Neuronal stem cell (in vitro differentiated cells): ENCODE data around the gene PPP1R14B.
A peak's percentile ranks its signal among the peaks of the same experiment; 100 is the strongest.
"Not testable (repeated sequence)": the region's sequence is repeated elsewhere in the genome, so short reads cannot be mapped to it uniquely, and the experiment has no call there.

Experiments
- DNase-seq: peaks from one replicate; pipeline ENCODE4 v3.0.0-alpha.2; 2013; ENCODE audit warnings: low spot score
- H2AFZ ChIP-seq: one replicate; pipeline ENCODE4 v1.6.1; 2013; ENCODE audit warnings: mild to moderate bottlenecking, low read length, inconsistent platforms
- H2AK5ac ChIP-seq: 2 replicates; pipeline ENCODE4 v1.6.1; 2013; ENCODE audit warnings: low read depth, mild to moderate bottlenecking, inconsistent platforms, low read length, moderate library complexity, mixed read lengths
- H2BK120ac ChIP-seq: 2 replicates; pipeline ENCODE4 v1.6.1; 2013; ENCODE audit warnings: low read depth, mild to moderate bottlenecking, inconsistent platforms, low read length, moderate library complexity, mixed read lengths
- H2BK12ac ChIP-seq: one replicate; pipeline ENCODE4 v1.6.1; 2013; ENCODE audit warnings: low read length, inconsistent platforms
- H2BK15ac ChIP-seq: 2 replicates; pipeline ENCODE4 v1.6.1; 2013; ENCODE audit warnings: mild to moderate bottlenecking, low read length, inconsistent platforms, mixed read lengths
- H2BK5ac ChIP-seq: one replicate; pipeline ENCODE4 v1.6.1; 2013; ENCODE audit warnings: inconsistent platforms, mild to moderate bottlenecking, low read length, moderate library complexity
- H3K14ac ChIP-seq: one replicate; pipeline ENCODE4 v1.6.1; 2013; ENCODE audit warnings: low read length, inconsistent platforms
- H3K18ac ChIP-seq: 2 replicates; pipeline ENCODE4 v1.6.1; 2013; ENCODE audit warnings: low read length, inconsistent platforms
- H3K23ac ChIP-seq: 2 replicates; pipeline ENCODE4 v1.6.1; 2013; ENCODE audit warnings: low read depth, mild to moderate bottlenecking, mixed read lengths, low read length, inconsistent platforms; ENCODE audit not compliant: poor library complexity
- H3K27ac ChIP-seq: replicated peaks from 3 replicates; pipeline ENCODE4 v1.5.1; 2013; ENCODE audit warnings: low read length, inconsistent platforms
- H3K27me3 ChIP-seq, 3 experiments: 2 replicates each; pipeline ENCODE4 v1.6.1; 2013; ENCODE audit warnings: low read length in 3 of 3, mild to moderate bottlenecking in 2 of 3, inconsistent platforms in 1 of 3, low read depth in 1 of 3, mixed read lengths in 1 of 3, moderate library complexity in 1 of 3; ENCODE audit not compliant: control insufficient read depth in 3 of 3, insufficient read depth in 3 of 3
- H3K36me3 ChIP-seq, 2 donors: replicated peaks in 1 of 2; 2 replicates each; pipeline ENCODE4 v1.6.1; 2013; ENCODE audit warnings: low read length in 2 of 2; ENCODE audit not compliant: control insufficient read depth in 2 of 2, insufficient read depth in 2 of 2
- H3K4ac ChIP-seq: 2 replicates; pipeline ENCODE4 v1.6.1; 2013; ENCODE audit warnings: inconsistent platforms, mild to moderate bottlenecking, low read length, moderate library complexity
- H3K4me1 ChIP-seq, 2 donors: 1 replicate in 1 of 2; 2 replicates in 1 of 2; pipeline ENCODE4 v1.6.1; 2013; ENCODE audit warnings: low read length in 2 of 2, low read depth in 1 of 2; ENCODE audit not compliant: control insufficient read depth in 2 of 2, insufficient read depth in 1 of 2
- H3K4me2 ChIP-seq: one replicate; pipeline ENCODE4 v1.6.1; 2013; ENCODE audit warnings: mild to moderate bottlenecking, low read length, inconsistent platforms; ENCODE audit not compliant: insufficient read depth, poor library complexity, severe bottlenecking
- H3K4me3 ChIP-seq, 2 donors: 2 replicates each; pipeline ENCODE4 v1.5.1; 2013; ENCODE audit warnings: low read length in 2 of 2, mild to moderate bottlenecking in 2 of 2, inconsistent platforms in 1 of 2, moderate library complexity in 1 of 2
- H3K79me1 ChIP-seq: one replicate; pipeline ENCODE4 v1.6.1; 2013; ENCODE audit warnings: low read depth, mild to moderate bottlenecking, inconsistent platforms, low read length, moderate library complexity
- H3K9ac ChIP-seq: one replicate; pipeline ENCODE4 v1.6.1; 2013; ENCODE audit warnings: mild to moderate bottlenecking, low read depth, low read length, inconsistent platforms; ENCODE audit not compliant: poor library complexity
- H3K9me3 ChIP-seq, 2 donors: replicated peaks in 1 of 2; 2 replicates each; pipeline versions ENCODE3 to v1.6.1; 2013; ENCODE audit warnings: low read length in 2 of 2, mild to moderate bottlenecking in 2 of 2, inconsistent platforms in 1 of 2, low read depth in 1 of 2, mixed read lengths in 1 of 2, moderate library complexity in 1 of 2; ENCODE audit not compliant: control insufficient read depth in 2 of 2, insufficient read depth in 1 of 2
- H4K8ac ChIP-seq: one replicate; pipeline ENCODE4 v1.6.1; 2013; ENCODE audit warnings: low read depth, mild to moderate bottlenecking, inconsistent platforms, low read length, moderate library complexity
- H4K91ac ChIP-seq: one replicate; pipeline ENCODE4 v1.6.1; 2013; ENCODE audit warnings: low read length, low read depth, mild to moderate bottlenecking, inconsistent platforms; ENCODE audit not compliant: poor library complexity
- WGBS, 2 donors: extraction: QIAGEN DNeasy Blood & Tissue Kit; methylation state at CpG; one replicate each; pipeline ENCODE4 v1.1.7; 2013; ENCODE audit warnings: missing lambda C conversion rate in 2 of 2, mixed read lengths in 1 of 2; ENCODE audit not compliant: insufficient read length in 2 of 2, insufficient replicate concordance in 1 of 2; ENCODE audit errors: extremely low coverage in 2 of 2; 5-methylcytosine and 5-hydroxymethylcytosine counted together

The PPP1R14B gene

DNA sequence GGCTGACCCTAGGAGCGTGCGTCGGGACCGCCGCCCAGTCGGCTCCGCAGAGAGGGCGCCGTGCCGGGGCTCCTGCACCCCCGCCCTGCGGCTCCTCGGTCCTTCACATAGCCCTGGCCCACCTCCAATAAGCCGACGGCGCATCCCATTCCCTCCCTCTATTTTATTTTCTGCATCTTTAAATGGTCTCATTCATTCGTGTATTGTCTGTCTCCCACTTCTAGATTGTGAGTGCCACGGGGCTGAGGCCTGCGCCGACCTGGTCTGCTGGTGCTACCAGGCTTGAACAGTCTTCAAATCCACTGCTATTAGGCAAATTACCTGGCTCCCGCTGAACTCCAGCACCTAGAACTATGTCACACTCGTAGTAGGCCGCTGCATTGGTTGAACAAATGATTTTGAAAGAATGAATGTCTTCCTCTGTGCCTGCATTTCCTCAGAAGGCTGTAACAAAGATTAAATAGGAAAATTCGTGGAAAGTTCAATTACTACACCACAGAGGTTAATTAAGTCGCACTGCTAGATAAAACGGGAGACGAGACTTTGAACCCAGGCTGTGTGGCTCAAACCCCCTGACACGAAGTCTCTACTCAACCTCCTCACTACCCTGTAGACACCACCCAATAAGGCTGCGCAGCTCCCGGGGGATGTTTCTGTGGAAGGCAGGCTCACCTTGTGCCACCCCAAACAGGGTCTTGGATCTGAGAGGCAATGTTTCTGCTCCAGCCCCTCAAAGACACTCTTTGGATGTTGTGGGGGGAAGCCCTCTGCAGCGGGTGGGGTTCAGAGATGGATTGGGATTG lies 1.2 kb upstream of the PPP1R14B start:
- Histone ChIP-seq H3K79me1 (peaks cover 11% of the 10 kb centered on the region), H2BK5ac (no peak overlapping the region), H3K4me1 (peaks cover 24 to 42% of the 10 kb centered on the region in 2 donors), H3K4me3 (peak overlapping the region; percentile 54 to 70), H2AFZ (peak overlapping the region; percentile 83), H3K4ac (no peak overlapping the region), H2BK12ac (no peak overlapping the region), H4K8ac (no peak overlapping the region), H2BK15ac (peak overlapping the region; percentile 33), H3K9ac (no peak overlapping the region), H3K4me2 (peak overlapping the region; percentile 98), H3K18ac (peak overlapping the region; percentile 86), H3K23ac (peak overlapping the region; percentile 70), H2AK5ac (no peak overlapping the region), H2BK120ac (peak overlapping the region; percentile 7), H4K91ac (no peak overlapping the region), H3K27me3 (no peaks in the 10 kb centered on the region), H3K9me3 (no peaks in the 10 kb centered on the region), H3K14ac (no peak overlapping the region), H3K27ac (no peak overlapping the region), H3K36me3 (peaks cover 11 to 18% of the 10 kb centered on the region in 2 donors)
- WGBS, 2 donors, result no CpG with 5 or more reads among the region's 31 CpGs
- no peak for DNase-seq

- H3K9ac ChIP-seq, DNase-seq, H3K4ac ChIP-seq: not testable (repeated sequence)
Measured at GRCh38 chr11:64246621-64246870, 197 bp downstream of the PPP1R14B start.

GRCh38 chr11:64245797-64246620 lies 734 bp downstream of the PPP1R14B start:
- peak overlapping the region; percentile 76 for H2BK5ac ChIP-seq
- H2AK5ac ChIP-seq, result peak overlapping the region; percentile 98
- no peak overlapping the region for H4K91ac ChIP-seq
- H3K4me3 ChIP-seq, result peak overlapping the region; percentile 70 to 94
- H3K9me3 ChIP-seq, result no peaks in the 10 kb centered on the region
- H2BK12ac ChIP-seq, result peak overlapping the region; percentile 97
- WGBS, 2 donors, result no CpG with 5 or more reads among the region's 46 CpGs
- peak overlapping the region; percentile 96 for H3K23ac ChIP-seq
- H2AFZ ChIP-seq, result peak overlapping the region; percentile 63
- peaks cover 11 to 19% of the 10 kb centered on the region in 2 donors for H3K36me3 ChIP-seq
- peak overlapping the region; percentile 95 for H3K9ac ChIP-seq
- H3K4me2 ChIP-seq, result peak overlapping the region; percentile 84
- no peak overlapping the region for H3K27ac ChIP-seq
- peak overlapping the region; percentile 52 for H2BK120ac ChIP-seq
- H4K8ac ChIP-seq, result peak overlapping the region; percentile 86
- H3K79me1 ChIP-seq, result peaks cover 21% of the 10 kb centered on the region
- H3K27me3 ChIP-seq, result no peaks in the 10 kb centered on the region
- H3K4me1 ChIP-seq, result peaks cover 23 to 41% of the 10 kb centered on the region in 2 donors
- peak overlapping the region; percentile 92 for H3K18ac ChIP-seq
- H3K14ac ChIP-seq, result peak overlapping the region; percentile 79
- H2BK15ac ChIP-seq, result peak overlapping the region; percentile 47
- H3K4ac ChIP-seq, result peak overlapping the region; percentile 97
- DNase-seq, result no peak

More at GRCh38 chr11:64246621-64246870, 197 bp downstream of the PPP1R14B start:
- Histone ChIP-seq H3K4me3 (peak overlapping the region; percentile 70 to 94), H3K79me1 (peaks cover 21% of the 10 kb centered on the region), H3K36me3 (peaks cover 11 to 19% of the 10 kb centered on the region in 2 donors), H3K4me1 (peaks cover 23 to 43% of the 10 kb centered on the region in 2 donors), H2AFZ (peak overlapping the region; percentile 63), H3K4me2 (peak overlapping the region; percentile 84)
- not testable (repeated sequence) for H2AK5ac ChIP-seq, H2BK5ac ChIP-seq, H2BK12ac ChIP-seq, H3K18ac ChIP-seq, H3K14ac ChIP-seq, H3K27me3 ChIP-seq, H3K23ac ChIP-seq, H4K91ac ChIP-seq, H2BK15ac ChIP-seq, H3K9me3 ChIP-seq, H2BK120ac ChIP-seq, H4K8ac ChIP-seq, H3K27ac ChIP-seq
- no CpG with 5 or more reads among the region's 43 CpGs for WGBS, 2 donors

- H2AK5ac ChIP-seq, result peak overlapping the region; percentile 98
- no peaks in the 10 kb centered on the region for H3K27me3 ChIP-seq
- peak overlapping the region; percentile 95 for H3K9ac ChIP-seq
- H3K4me3 ChIP-seq, result peak overlapping the region; percentile 70 to 94
- H4K8ac ChIP-seq, result peak overlapping the region; percentile 86
- peak overlapping the region; percentile 84 for H3K4me2 ChIP-seq
- peak overlapping the region; percentile 79 for H3K14ac ChIP-seq
- DNase-seq, result no peak
- H3K27ac ChIP-seq, result no peak overlapping the region
- no peaks in the 10 kb centered on the region for H3K9me3 ChIP-seq
- WGBS, 2 donors, result no CpG with 5 or more reads among the region's 6 CpGs
- no peak overlapping the region for H3K4ac ChIP-seq
- peak overlapping the region; percentile 52 for H2BK120ac ChIP-seq
- peaks cover 11 to 19% of the 10 kb centered on the region in 2 donors for H3K36me3 ChIP-seq
- H2BK15ac ChIP-seq, result no peak overlapping the region
- no peak overlapping the region for H4K91ac ChIP-seq
- peak overlapping the region; percentile 76 for H2BK5ac ChIP-seq
- peaks cover 21% of the 10 kb centered on the region for H3K79me1 ChIP-seq
- peak overlapping the region; percentile 97 for H2BK12ac ChIP-seq
- H2AFZ ChIP-seq, result no peak overlapping the region
- H3K23ac ChIP-seq, result peak overlapping the region; percentile 96
- H3K4me1 ChIP-seq, result peaks cover 21 to 37% of the 10 kb centered on the region in 2 donors
- H3K18ac ChIP-seq, result peak overlapping the region; percentile 92
Measured at GRCh38 chr11:64245401-64245796, 1.3 kb downstream of the PPP1R14B start.
